GM12892 (cell line): ENCODE results near the gene TNNC1.

Source experiments
- DNase-seq: peaks from one replicate; pipeline ENCODE4 v3.0.0; 2011; ENCODE audit not compliant: insufficient read length
- FAIRE-seq: peaks from 2 replicates; lab custom pipeline; 2011; peaks lifted over from hg19 to GRCh38; lab: Jason Lieb, UNC
- POLR2A ChIP-seq: IDR thresholded peaks from 2 replicates; pipeline ENCODE4 v1.6.1; 2011; ENCODE audit warnings: low read depth, low read length, control low read depth
- POLR2AphosphoS5 ChIP-seq: IDR thresholded peaks from 2 replicates; pipeline ENCODE4 v1.6.1; 2011; ENCODE audit warnings: low read depth, low read length, control low read depth
- TAF1 ChIP-seq: IDR thresholded peaks from 2 replicates; pipeline ENCODE4 v1.6.1; 2011; ENCODE audit warnings: low read depth, mild to moderate bottlenecking, control low read depth, low read length, borderline replicate concordance

TNNC1 gene

DNA sequence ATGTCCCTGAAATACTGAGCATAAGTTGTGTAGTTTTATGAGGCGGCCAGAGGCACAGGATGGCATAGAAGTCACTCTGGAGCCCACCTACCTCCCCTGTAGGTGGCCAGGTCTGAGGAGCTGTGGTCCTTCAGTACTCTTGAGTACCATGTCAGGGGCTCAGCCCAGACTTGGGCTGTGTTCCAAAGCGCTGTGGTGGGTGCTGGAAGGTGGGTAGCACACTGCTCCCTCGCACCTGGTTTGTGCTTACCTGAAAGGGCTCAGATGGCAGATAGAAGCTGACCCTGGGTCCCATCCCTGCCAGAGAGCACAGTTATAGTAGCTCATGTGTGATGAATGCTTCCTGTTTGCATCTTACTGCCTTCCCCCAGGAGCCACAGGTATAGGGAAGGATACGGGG lies 17.1 kb upstream of the TNNC1 start:
- no peak for FAIRE-seq
- no peak for TF ChIP-seq TAF1
- no peak for DNase-seq

- TF ChIP-seq POLR2AphosphoS5 (no peak), TAF1 (no peak)
- no peak for DNase-seq
- no peak for FAIRE-seq
These were observed 15.2 kb upstream of the TNNC1 start for GRCh38 chr3:52469001-52469400.

DNA sequence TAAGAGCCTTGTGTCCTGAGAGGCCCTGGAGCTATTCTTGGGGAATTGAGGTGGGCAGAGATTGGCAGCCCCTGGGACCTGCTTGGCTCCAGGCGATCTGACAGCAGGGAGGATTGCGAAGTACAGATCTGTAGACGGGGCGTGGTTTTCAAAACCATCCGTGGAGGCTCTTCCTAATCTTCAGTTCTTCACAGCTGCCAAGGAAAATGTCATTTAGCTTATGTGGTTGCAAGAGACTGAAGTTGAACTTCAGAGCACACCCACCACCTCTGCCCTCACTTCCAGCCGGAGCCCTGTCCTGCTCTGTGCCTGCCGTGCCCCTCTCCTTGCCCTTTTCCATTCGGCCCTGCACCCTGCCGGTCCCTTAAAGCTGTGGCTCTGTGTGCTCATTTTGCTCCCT lies 14.5 kb upstream of the TNNC1 start:
- DNase-seq (no peak), FAIRE-seq (no peak)
- no peak for TF ChIP-seq TAF1
- TF ChIP-seq POLR2A: no peak
- TF ChIP-seq POLR2AphosphoS5: no peak

- DNase-seq (no peak), FAIRE-seq (no peak)
- no peak for TF ChIP-seq TAF1
- no peak for TF ChIP-seq POLR2A
- TF ChIP-seq POLR2AphosphoS5: no peak
These were observed 9.6 kb upstream of the TNNC1 start for GRCh38 chr3:52463416-52463815.

DNA sequence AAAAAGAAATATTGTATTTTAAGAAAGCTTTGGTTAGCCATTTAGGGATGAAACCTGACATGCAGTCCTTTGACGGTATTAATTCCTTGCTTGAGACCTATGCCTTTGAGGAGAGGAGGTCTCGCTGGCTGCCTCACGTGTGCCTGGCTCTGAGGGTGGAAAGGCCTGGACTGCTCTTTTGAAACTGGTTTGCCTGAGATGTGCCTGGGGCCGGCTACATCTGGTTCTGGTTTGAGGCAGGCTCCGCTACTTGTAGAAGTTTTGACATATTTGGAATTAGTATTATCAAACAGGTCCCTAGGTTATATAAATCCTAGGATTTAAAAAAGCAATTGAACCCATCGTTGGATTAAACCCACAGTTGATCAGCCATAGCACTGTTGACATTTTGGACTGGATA lies 8.0 kb upstream of the TNNC1 start:
- TF ChIP-seq POLR2AphosphoS5: no peak
- TF ChIP-seq POLR2A: no peak
- no peak for TF ChIP-seq TAF1
- DNase-seq (no peak), FAIRE-seq (no peak)

GRCh38 chr3:52458770-52459545 lies 5.1 kb upstream of the TNNC1 start:
- FAIRE-seq: no peak
- TF ChIP-seq TAF1 (no peak), POLR2A (no peak), POLR2AphosphoS5 (no peak)
- no peak for DNase-seq

DNA sequence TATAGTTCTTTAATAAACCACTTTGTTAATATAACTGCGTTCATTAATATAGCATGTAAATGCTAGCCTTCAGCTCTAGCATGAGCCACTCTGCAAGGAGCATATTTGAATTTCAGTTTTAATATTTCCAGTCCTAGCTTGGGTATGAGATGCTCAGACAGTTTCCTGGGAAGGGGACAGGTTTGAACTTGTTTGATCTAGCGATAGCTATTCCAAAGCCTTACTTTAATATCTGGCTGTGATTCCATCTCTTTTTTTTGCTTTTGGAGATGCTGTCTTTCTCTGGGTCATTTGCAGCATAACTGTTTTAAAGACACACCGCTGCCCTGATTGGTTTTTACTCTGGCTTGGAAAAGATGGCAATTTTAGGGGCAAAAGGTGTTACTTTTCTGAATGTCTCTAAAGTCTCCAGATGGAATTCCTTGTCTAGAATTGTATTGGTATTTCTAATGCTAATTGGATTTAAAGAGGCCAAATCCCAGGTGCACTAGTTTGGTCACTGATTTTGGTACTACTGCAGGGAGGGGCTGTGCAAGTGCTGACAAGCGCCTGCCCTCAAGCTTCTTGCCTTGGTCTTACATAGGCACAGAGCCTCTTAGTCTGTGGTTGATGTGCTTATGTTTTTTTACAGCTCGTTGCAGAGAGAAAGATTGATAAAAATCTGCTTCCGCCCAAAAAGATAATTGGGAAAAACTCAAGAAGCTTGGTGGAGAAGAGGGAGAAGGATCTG lies 4.4 kb upstream of the TNNC1 start:
- TF ChIP-seq TAF1: no peak
- TF ChIP-seq POLR2A: no peak
- no peak for TF ChIP-seq POLR2AphosphoS5
- no peak for FAIRE-seq
- no peak for DNase-seq

GRCh38 chr3:52456800-52457183 lies 3.0 kb upstream of the TNNC1 start:
- TF ChIP-seq POLR2A: no peak
- TF ChIP-seq POLR2AphosphoS5: no peak
- TF ChIP-seq TAF1: no peak
- DNase-seq (no peak), FAIRE-seq (no peak)

- TF ChIP-seq TAF1: no peak
- TF ChIP-seq POLR2A: no peak
- TF ChIP-seq POLR2AphosphoS5: no peak
- DNase-seq (no peak), FAIRE-seq (no peak)
These were observed 2.4 kb upstream of the TNNC1 start for GRCh38 chr3:52456169-52456799.

- FAIRE-seq (peak; percentile 98), DNase-seq (peak; percentile 95)
- TF ChIP-seq POLR2A (peak; percentile 85), TAF1 (peak; percentile 62), POLR2AphosphoS5 (peak; percentile 72; the same call in 1 of the 2 replicates)
These were observed 1.7 kb upstream of the TNNC1 start, which contains the start of gene NISCH for GRCh38 chr3:52455283-52456168. NISCH (plus strand) TSS chr3:52455604; CDS start chr3:52455642, 38 bp downstream.

- TF ChIP-seq TAF1 (no peak), POLR2A (no peak), POLR2AphosphoS5 (no peak)
- FAIRE-seq: peak; percentile 57
- DNase-seq: no peak
These were observed 1.1 kb upstream of the TNNC1 start for GRCh38 chr3:52454938-52455282.

GRCh38 chr3:52454250-52454937 lies 553 bp upstream of the TNNC1 start:
- FAIRE-seq (no peak), DNase-seq (no peak)
- TF ChIP-seq TAF1: no peak
- TF ChIP-seq POLR2AphosphoS5: no peak
- no peak for TF ChIP-seq POLR2A
